Measurements from ENCODE around the gene AANAT.

The AANAT gene

DNA sequence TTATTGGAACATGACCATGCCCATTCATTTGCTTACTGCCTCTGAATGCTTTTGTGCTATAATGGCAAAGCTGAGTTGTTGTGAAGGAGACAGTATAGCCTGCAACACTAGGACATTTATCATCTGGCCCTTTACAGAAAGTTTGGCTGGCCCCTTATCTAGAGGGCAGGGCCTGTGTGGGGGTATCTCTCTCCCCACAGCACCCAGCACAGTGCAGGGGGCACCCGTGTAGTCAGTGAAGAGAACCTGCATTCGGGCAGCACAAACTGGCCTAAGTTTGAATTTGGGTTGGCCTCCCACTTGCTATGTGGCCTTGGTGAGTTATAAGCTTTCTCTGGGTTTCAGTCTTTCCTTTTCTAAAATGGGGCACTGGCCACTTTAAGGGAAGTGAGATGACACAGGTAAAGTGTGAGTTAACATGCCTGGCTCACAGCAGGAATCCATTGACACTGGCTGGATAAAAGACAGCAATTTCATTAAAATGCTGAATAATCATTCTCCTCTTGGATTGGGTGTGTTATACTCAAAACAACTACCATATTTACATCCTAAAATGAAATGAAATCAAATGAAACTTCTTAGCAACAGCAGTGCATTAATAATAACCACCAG lies 26.5 kb upstream of the AANAT start:
- DNase-seq (ENCODE audit: low read depth): no peak
- no peak for TF ChIP-seq CTCF (IDR thresholded peaks at IDR 0.05; ENCODE audit: control insufficient read depth, insufficient read depth, low read depth, low read length, missing control alignments)
- no peak overlapping the region for H3K4me3 ChIP-seq (ENCODE audit: control insufficient read depth, low read depth, low read length)

DNA sequence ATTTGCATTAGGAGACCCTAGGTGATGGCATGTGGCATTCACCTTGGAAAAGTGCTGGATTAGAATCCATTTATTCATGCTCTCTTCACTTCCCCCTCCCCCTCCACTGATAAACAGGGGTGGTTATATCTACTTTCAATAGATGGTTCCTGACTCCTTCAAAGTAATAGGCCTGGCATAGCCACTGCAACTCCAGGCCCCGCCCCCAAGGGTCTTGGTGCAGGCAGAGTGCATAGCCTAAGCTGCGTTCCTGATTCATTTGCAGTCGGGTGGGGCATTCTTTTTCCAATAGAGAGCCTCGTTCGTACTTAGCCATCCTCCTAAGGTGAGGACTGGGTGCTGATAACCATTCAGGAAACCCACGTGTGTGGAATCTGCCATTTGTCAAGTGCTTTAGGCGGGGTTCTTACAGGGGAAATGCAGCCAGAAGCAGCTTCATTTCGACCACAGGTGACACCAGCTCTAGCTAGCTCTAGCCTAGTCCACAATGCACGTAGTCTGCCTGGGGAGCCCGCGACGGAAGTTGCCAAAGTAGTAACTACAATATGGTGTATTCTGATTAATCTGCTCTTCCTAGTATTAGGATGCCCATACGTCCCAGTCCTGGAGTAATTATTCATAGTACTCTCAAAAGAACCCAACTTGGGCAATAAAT lies 25.6 kb upstream of the AANAT start:
- H3K4me3 ChIP-seq (ENCODE audit: control insufficient read depth, low read depth, low read length): no peak overlapping the region
- TF ChIP-seq CTCF (IDR thresholded peaks at IDR 0.05; ENCODE audit: control insufficient read depth, insufficient read depth, low read depth, low read length, missing control alignments): no peak
- no peak for DNase-seq (ENCODE audit: low read depth)

GRCh38 chr17:76442341-76443338 lies 24.8 kb upstream of the AANAT start:
- no peak for DNase-seq (ENCODE audit: low read depth)
- H3K4me3 ChIP-seq (ENCODE audit: control insufficient read depth, low read depth, low read length): no peak overlapping the region
- no peak for TF ChIP-seq CTCF (IDR thresholded peaks at IDR 0.05; ENCODE audit: control insufficient read depth, insufficient read depth, low read depth, low read length, missing control alignments)

- no peak for DNase-seq (ENCODE audit: low read depth)
- no peak overlapping the region for H3K4me3 ChIP-seq (ENCODE audit: control insufficient read depth, low read depth, low read length)
- TF ChIP-seq CTCF (IDR thresholded peaks at IDR 0.05; ENCODE audit: control insufficient read depth, insufficient read depth, low read depth, low read length, missing control alignments): no peak
These were observed 22.7 kb upstream of the AANAT start for GRCh38 chr17:76444518-76445311.

DNA sequence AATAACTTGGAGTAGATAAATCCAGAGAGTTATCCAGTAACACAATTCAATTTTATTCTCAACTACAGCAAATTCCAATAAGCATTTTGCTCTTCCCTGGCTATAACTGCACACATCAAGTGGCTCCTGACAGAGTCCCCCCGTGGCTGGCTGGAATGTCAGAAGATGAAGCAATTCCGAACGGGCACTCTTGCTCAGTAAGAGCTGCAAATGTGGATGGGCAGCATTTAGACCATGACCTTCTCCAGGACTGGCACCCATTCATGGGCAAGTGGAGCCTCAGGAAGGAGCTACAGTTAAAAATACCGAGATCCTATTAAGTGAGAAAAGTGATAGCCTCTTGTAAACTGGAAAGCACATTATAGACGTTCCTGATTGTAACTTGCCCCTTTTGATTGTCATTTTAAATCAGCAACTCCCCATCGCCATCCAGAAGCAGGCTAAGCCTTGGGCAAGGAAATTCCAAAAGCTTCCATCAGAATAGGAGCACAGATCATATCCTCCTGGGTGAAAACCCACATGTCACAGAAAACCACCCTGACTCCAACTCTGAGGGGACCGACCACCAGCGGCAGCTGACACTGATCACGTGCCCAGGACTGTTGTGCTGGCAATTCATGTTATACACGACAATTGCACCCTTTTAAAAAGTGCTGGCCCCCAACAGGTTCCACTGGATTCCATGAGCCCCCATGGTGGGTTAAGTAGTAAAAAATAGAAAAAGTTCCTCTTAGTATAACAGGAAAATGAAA lies 21.5 kb upstream of the AANAT start:
- no peak for DNase-seq (ENCODE audit: low read depth)
- no peak overlapping the region for H3K4me3 ChIP-seq (ENCODE audit: control insufficient read depth, low read depth, low read length)
- TF ChIP-seq CTCF (IDR thresholded peaks at IDR 0.05; ENCODE audit: control insufficient read depth, insufficient read depth, low read depth, low read length, missing control alignments): no peak
